Measurements from ENCODE around the gene ADRM1.

The ADRM1 gene

GRCh38 chr20:62269871-62270270 is 32.9 kb upstream of the ADRM1 start:
- H3K9ac ChIP-seq (ENCODE audit: insufficient read length, low read depth) = peak overlapping the region; percentile 56
- H3K4me3 ChIP-seq (ENCODE audit: insufficient read length, low read depth) = no peak overlapping the region
- TF ChIP-seq YY1 (IDR thresholded peaks at IDR 0.05; ENCODE audit: insufficient read depth, insufficient read length) = no peak
- no peak for TF ChIP-seq ZNF274 (IDR thresholded peaks at IDR 0.05; ENCODE audit: low read depth, low read length)
- TF ChIP-seq SUZ12 (IDR thresholded peaks at IDR 0.05; ENCODE audit: extremely low read depth, insufficient read depth, insufficient read length) = no peak
- no peaks in the 10 kb centered on the region for H3K27me3 ChIP-seq (ENCODE audit: insufficient read depth, insufficient read length)
- peaks cover 16% of the 10 kb centered on the region for H3K9me3 ChIP-seq (ENCODE audit: insufficient read depth, low read length)
- H3K4me1 ChIP-seq (ENCODE audit: insufficient read depth, insufficient read length) = peaks cover 13% of the 10 kb centered on the region
- no peak for DNase-seq (ENCODE audit: low read depth, low spot score)
- H3K36me3 ChIP-seq (ENCODE audit: insufficient read depth, insufficient read length, low read length) = peaks cover 46% of the 10 kb centered on the region

- no peak overlapping the region for H3K4me3 ChIP-seq (ENCODE audit: insufficient read length, low read depth)
- TF ChIP-seq YY1 (IDR thresholded peaks at IDR 0.05; ENCODE audit: insufficient read depth, insufficient read length) = no peak
- TF ChIP-seq SUZ12 (IDR thresholded peaks at IDR 0.05; ENCODE audit: extremely low read depth, insufficient read depth, insufficient read length) = no peak
- no peak for TF ChIP-seq ZNF274 (IDR thresholded peaks at IDR 0.05; ENCODE audit: low read depth, low read length)
- no peak for DNase-seq (ENCODE audit: low read depth, low spot score)
- peaks cover 31% of the 10 kb centered on the region for H3K36me3 ChIP-seq (ENCODE audit: insufficient read depth, insufficient read length, low read length)
- no peak overlapping the region for H3K9ac ChIP-seq (ENCODE audit: insufficient read length, low read depth)
- H3K4me1 ChIP-seq (ENCODE audit: insufficient read depth, insufficient read length) = peaks cover 12% of the 10 kb centered on the region
- no peaks in the 10 kb centered on the region for H3K9me3 ChIP-seq (ENCODE audit: insufficient read depth, low read length)
- H3K27me3 ChIP-seq (ENCODE audit: insufficient read depth, insufficient read length) = no peaks in the 10 kb centered on the region
These were observed 30.6 kb upstream of the ADRM1 start for GRCh38 chr20:62272200-62272599.

GRCh38 chr20:62273416-62273815 is 29.4 kb upstream of the ADRM1 start:
- H3K9ac ChIP-seq (ENCODE audit: insufficient read length, low read depth) = no peak overlapping the region
- TF ChIP-seq SUZ12 (IDR thresholded peaks at IDR 0.05; ENCODE audit: extremely low read depth, insufficient read depth, insufficient read length) (no peak), ZNF274 (IDR thresholded peaks at IDR 0.05; ENCODE audit: low read depth, low read length) (no peak), YY1 (IDR thresholded peaks at IDR 0.05; ENCODE audit: insufficient read depth, insufficient read length) (no peak)

GRCh38 chr20:62274332-62274950 is 28.4 kb upstream of the ADRM1 start:
- H3K4me1 ChIP-seq (ENCODE audit: insufficient read depth, insufficient read length) = peaks cover 4% of the 10 kb centered on the region
- TF ChIP-seq ZNF274 (IDR thresholded peaks at IDR 0.05; ENCODE audit: low read depth, low read length) (no peak), SUZ12 (IDR thresholded peaks at IDR 0.05; ENCODE audit: extremely low read depth, insufficient read depth, insufficient read length) (no peak), YY1 (IDR thresholded peaks at IDR 0.05; ENCODE audit: insufficient read depth, insufficient read length) (no peak)
- H3K27me3 ChIP-seq (ENCODE audit: insufficient read depth, insufficient read length) = no peaks in the 10 kb centered on the region
- peaks cover 38% of the 10 kb centered on the region for H3K36me3 ChIP-seq (ENCODE audit: insufficient read depth, insufficient read length, low read length)
- H3K4me3 ChIP-seq (ENCODE audit: insufficient read length, low read depth) = no peak overlapping the region
- DNase-seq (ENCODE audit: low read depth, low spot score) = no peak
- no peaks in the 10 kb centered on the region for H3K9me3 ChIP-seq (ENCODE audit: insufficient read depth, low read length)
- H3K9ac ChIP-seq (ENCODE audit: insufficient read length, low read depth) = no peak overlapping the region

More at GRCh38 chr20:62273416-62273815, 29.4 kb upstream of the ADRM1 start:
- Histone ChIP-seq H3K4me1 (ENCODE audit: insufficient read depth, insufficient read length) (peaks cover 7% of the 10 kb centered on the region), H3K4me3 (ENCODE audit: insufficient read length, low read depth) (no peak overlapping the region), H3K9me3 (ENCODE audit: insufficient read depth, low read length) (no peaks in the 10 kb centered on the region), H3K36me3 (ENCODE audit: insufficient read depth, insufficient read length, low read length) (peaks cover 30% of the 10 kb centered on the region), H3K27me3 (ENCODE audit: insufficient read depth, insufficient read length) (no peaks in the 10 kb centered on the region)
- no peak for DNase-seq (ENCODE audit: low read depth, low spot score)

- Histone ChIP-seq H3K4me1 (ENCODE audit: insufficient read depth, insufficient read length) (no peaks in the 10 kb centered on the region), H3K27me3 (ENCODE audit: insufficient read depth, insufficient read length) (no peaks in the 10 kb centered on the region), H3K9me3 (ENCODE audit: insufficient read depth, low read length) (no peaks in the 10 kb centered on the region), H3K36me3 (ENCODE audit: insufficient read depth, insufficient read length, low read length) (peaks cover 45% of the 10 kb centered on the region), H3K9ac (ENCODE audit: insufficient read length, low read depth) (no peak overlapping the region), H3K4me3 (ENCODE audit: insufficient read length, low read depth) (no peak overlapping the region)
- TF ChIP-seq SUZ12 (IDR thresholded peaks at IDR 0.05; ENCODE audit: extremely low read depth, insufficient read depth, insufficient read length) = no peak
- no peak for TF ChIP-seq YY1 (IDR thresholded peaks at IDR 0.05; ENCODE audit: insufficient read depth, insufficient read length)
- TF ChIP-seq ZNF274 (IDR thresholded peaks at IDR 0.05; ENCODE audit: low read depth, low read length) = no peak
- no peak for DNase-seq (ENCODE audit: low read depth, low spot score)
These were observed 27.6 kb upstream of the ADRM1 start for GRCh38 chr20:62275219-62275618.

GRCh38 chr20:62276439-62276838 is 26.4 kb upstream of the ADRM1 start:
- TF ChIP-seq SUZ12 (IDR thresholded peaks at IDR 0.05; ENCODE audit: extremely low read depth, insufficient read depth, insufficient read length) (no peak), YY1 (IDR thresholded peaks at IDR 0.05; ENCODE audit: insufficient read depth, insufficient read length) (no peak), ZNF274 (IDR thresholded peaks at IDR 0.05; ENCODE audit: low read depth, low read length) (no peak)
- H3K27me3 ChIP-seq (ENCODE audit: insufficient read depth, insufficient read length) = no peaks in the 10 kb centered on the region
- no peak overlapping the region for H3K9ac ChIP-seq (ENCODE audit: insufficient read length, low read depth)
- no peaks in the 10 kb centered on the region for H3K4me1 ChIP-seq (ENCODE audit: insufficient read depth, insufficient read length)
- H3K9me3 ChIP-seq (ENCODE audit: insufficient read depth, low read length) = no peaks in the 10 kb centered on the region
- H3K36me3 ChIP-seq (ENCODE audit: insufficient read depth, insufficient read length, low read length) = peaks cover 57% of the 10 kb centered on the region
- H3K4me3 ChIP-seq (ENCODE audit: insufficient read length, low read depth) = no peak overlapping the region
- DNase-seq (ENCODE audit: low read depth, low spot score) = no peak

GRCh38 chr20:62277253-62277652 is 25.5 kb upstream of the ADRM1 start:
- Histone ChIP-seq H3K9me3 (ENCODE audit: insufficient read depth, low read length) (no peaks in the 10 kb centered on the region), H3K36me3 (ENCODE audit: insufficient read depth, insufficient read length, low read length) (peaks cover 59% of the 10 kb centered on the region), H3K27me3 (ENCODE audit: insufficient read depth, insufficient read length) (no peaks in the 10 kb centered on the region), H3K9ac (ENCODE audit: insufficient read length, low read depth) (no peak overlapping the region), H3K4me3 (ENCODE audit: insufficient read length, low read depth) (no peak overlapping the region), H3K4me1 (ENCODE audit: insufficient read depth, insufficient read length) (no peaks in the 10 kb centered on the region)
- DNase-seq (ENCODE audit: low read depth, low spot score) = no peak
- TF ChIP-seq YY1 (IDR thresholded peaks at IDR 0.05; ENCODE audit: insufficient read depth, insufficient read length) (no peak), SUZ12 (IDR thresholded peaks at IDR 0.05; ENCODE audit: extremely low read depth, insufficient read depth, insufficient read length) (no peak), ZNF274 (IDR thresholded peaks at IDR 0.05; ENCODE audit: low read depth, low read length) (no peak)
